HepG2 (cell line): Measurements from ENCODE around the gene GMEB2. TPM values are rescaled to one million over a fixed set of nuclear protein-coding genes. Genes with fewer than 3 reads are reported as not detected.

ENCODE experiments used
- HMGXB4 ChIP-seq, 2 experiments: sonication (generic) in 1 of 2; formaldehyde crosslinking in 1 of 2; IDR thresholded peaks; 2 replicates each; pipeline versions ENCODE4 v1.4.0 to v1.6.1; 2018 to 2020; ENCODE audit warnings: missing genetic modification reagents in 2 of 2, borderline replicate concordance in 1 of 2, low read depth in 1 of 2, mild to moderate bottlenecking in 1 of 2, missing biosample characterization in 1 of 2
- HNRNPK ChIP-seq: fragments of 200-400 bp; formaldehyde crosslinking; IDR thresholded peaks from 2 replicates; pipeline ENCODE4 v1.6.1; 2018; ENCODE audit warnings: low read length, low read depth, moderate library complexity, mild to moderate bottlenecking; ENCODE audit not compliant: poor library complexity, severe bottlenecking
- MZF1 ChIP-seq: sonication (generic); formaldehyde crosslinking; IDR thresholded peaks from 2 replicates; pipeline ENCODE4 v1.8.1; 2023; ENCODE audit warnings: mild to moderate bottlenecking, missing genetic modification reagents, borderline replicate concordance
- NR2F1 ChIP-seq, 2 experiments: fragments of 450-650 bp in 1 of 2; formaldehyde crosslinking in 1 of 2; IDR thresholded peaks; 2 replicates each; pipeline versions ENCODE4 v1.5.0 to v1.6.1; 2016 to 2020; ENCODE audit warnings: mild to moderate bottlenecking in 1 of 2, missing compliant biosample characterization in 1 of 2, missing genetic modification reagents in 1 of 2, moderate library complexity in 1 of 2
- POGK ChIP-seq: sonication (generic); formaldehyde crosslinking; conservative IDR thresholded peaks from 2 replicates; pipeline ENCODE4 v1.8.0; 2022; ENCODE audit warnings: mild to moderate bottlenecking, moderate library complexity, missing genetic modification reagents
- REL ChIP-seq: sonication (generic); formaldehyde crosslinking; conservative IDR thresholded peaks from 2 replicates; pipeline ENCODE4 v1.8.0; 2022; ENCODE audit warnings: mild to moderate bottlenecking, missing genetic modification reagents, moderate library complexity
- SMARCC2 ChIP-seq: fragments of 450-650 bp; IDR thresholded peaks from 2 replicates; pipeline ENCODE4 v1.6.1; 2017; ENCODE audit warnings: antibody characterized with exemption, mild to moderate bottlenecking
- XRCC5 ChIP-seq: fragments of 200-400 bp; formaldehyde crosslinking; optimal IDR thresholded peaks from 2 replicates; pipeline ENCODE3; 2017; ENCODE audit warnings: mild to moderate bottlenecking, low read length
- ZBTB33 ChIP-seq: sonication (generic); formaldehyde crosslinking; IDR thresholded peaks from 2 replicates; pipeline ENCODE4 v1.4.0; 2020; ENCODE audit warnings: missing genetic modification reagents
- ZNF10 ChIP-seq: sonication (generic); formaldehyde crosslinking; IDR thresholded peaks from 2 replicates; pipeline ENCODE4 v1.4.0; 2020; ENCODE audit warnings: mild to moderate bottlenecking, low read depth, missing genetic modification reagents, borderline replicate concordance
- ZNF512B ChIP-seq: sonication (generic); formaldehyde crosslinking; IDR thresholded peaks from 2 replicates; pipeline ENCODE4 v1.5.1; 2020; ENCODE audit warnings: missing genetic modification reagents, mild to moderate bottlenecking, borderline replicate concordance
- ZNF678 ChIP-seq: sonication (generic); formaldehyde crosslinking; IDR thresholded peaks from 2 replicates; pipeline ENCODE4 v1.4.0; 2020; ENCODE audit warnings: mild to moderate bottlenecking, missing genetic modification reagents
- ZNF687 ChIP-seq: sonication (generic); formaldehyde crosslinking; IDR thresholded peaks from 2 replicates; pipeline ENCODE4 v1.5.1; 2020; ENCODE audit warnings: mild to moderate bottlenecking, missing genetic modification reagents, moderate library complexity
- ZNF720 ChIP-seq: sonication (generic); formaldehyde crosslinking; IDR thresholded peaks from 2 replicates; pipeline ENCODE4 v1.4.0; 2020; ENCODE audit warnings: missing genetic modification reagents
- polyA plus RNA-seq, 8 experiments: library from polyadenylated mRNA; depleted of rRNA in 3 of 8; stranded (reverse) in 7 of 8; unstranded in 1 of 8; fragments of >200 nt; fragmentation: Illumina TruSeq in 4 of 8; extraction: Trizol in 4 of 8; gene quantifications; 2 replicates each; pipeline versions ENCODE4 v1.2.1 to v1.2.3, GENCODE V29; 2011 to 2016; ENCODE audit warnings: low read depth in 4 of 8, missing spikeins in 1 of 8, mixed read lengths in 1 of 8; ENCODE audit not compliant: insufficient read depth in 1 of 8
- total RNA-seq, 5 experiments: library from RNA; depleted of rRNA; stranded (reverse); fragments of >200 nt; fragmentation: Illumina TruSeq; extraction: Trizol; gene quantifications; 2 replicates each; pipeline ENCODE4 v1.2.3, GENCODE V29; 2016; ENCODE audit warnings: low read depth in 1 of 5

Gene GMEB2
- total and polyA plus RNA-seq, 2 of the 13 experiments (the other 11 are each of a cell fraction or from before 2014, with no cell fraction given): 10.6 to 12.4 TPM

GRCh38 chr20:63578224-63579016 lies 48.5 kb downstream of the GMEB2 start (continued):
- TF ChIP-seq XRCC5: peak; percentile 26
- TF ChIP-seq POGK (CRISPR knock-in tag): 0 out of 2 replicates have a peak, but pooled peaks have one; percentile 39
- no peak for TF ChIP-seq REL (CRISPR knock-in tag)
- no peak for TF ChIP-seq HNRNPK
- no peak for TF ChIP-seq MZF1 (CRISPR knock-in tag)
- TF ChIP-seq ZNF720: no peak
- no peak for TF ChIP-seq ZNF678
- TF ChIP-seq ZNF687 (CRISPR knock-in tag): 0 out of 2 replicates have a peak, but pooled peaks have one; percentile 30
- TF ChIP-seq ZNF512B (CRISPR knock-in tag): no peak
- TF ChIP-seq SMARCC2: no peak
- no peak for TF ChIP-seq ZNF10 (CRISPR knock-in tag)
- peak in 1 of 2 experiments; percentile 71; a peak in 3 of 4 replicates for TF ChIP-seq HMGXB4 (CRISPR knock-in tag; IDR thresholded peaks at IDR 0.05; ENCODE audit: borderline replicate concordance in 1 of 2, low read depth in 1 of 2)
- no peak for TF ChIP-seq NR2F1 (CRISPR knock-in tag; IDR thresholded peaks at IDR 0.05)
- TF ChIP-seq ZBTB33: 0 out of 2 replicates have a peak, but pooled peaks have one; percentile 53
